Colon (tissue), 2 donors: ENCODE data around the gene UBE2E3.

Experiments used
- FAIRE-seq: peaks from 2 replicates; lab custom pipeline; 2012; peaks lifted over from hg19 to GRCh38; lab: Jason Lieb, UNC
- donor health status: control.
- donor health status: control.

UBE2E3 gene

DNA sequence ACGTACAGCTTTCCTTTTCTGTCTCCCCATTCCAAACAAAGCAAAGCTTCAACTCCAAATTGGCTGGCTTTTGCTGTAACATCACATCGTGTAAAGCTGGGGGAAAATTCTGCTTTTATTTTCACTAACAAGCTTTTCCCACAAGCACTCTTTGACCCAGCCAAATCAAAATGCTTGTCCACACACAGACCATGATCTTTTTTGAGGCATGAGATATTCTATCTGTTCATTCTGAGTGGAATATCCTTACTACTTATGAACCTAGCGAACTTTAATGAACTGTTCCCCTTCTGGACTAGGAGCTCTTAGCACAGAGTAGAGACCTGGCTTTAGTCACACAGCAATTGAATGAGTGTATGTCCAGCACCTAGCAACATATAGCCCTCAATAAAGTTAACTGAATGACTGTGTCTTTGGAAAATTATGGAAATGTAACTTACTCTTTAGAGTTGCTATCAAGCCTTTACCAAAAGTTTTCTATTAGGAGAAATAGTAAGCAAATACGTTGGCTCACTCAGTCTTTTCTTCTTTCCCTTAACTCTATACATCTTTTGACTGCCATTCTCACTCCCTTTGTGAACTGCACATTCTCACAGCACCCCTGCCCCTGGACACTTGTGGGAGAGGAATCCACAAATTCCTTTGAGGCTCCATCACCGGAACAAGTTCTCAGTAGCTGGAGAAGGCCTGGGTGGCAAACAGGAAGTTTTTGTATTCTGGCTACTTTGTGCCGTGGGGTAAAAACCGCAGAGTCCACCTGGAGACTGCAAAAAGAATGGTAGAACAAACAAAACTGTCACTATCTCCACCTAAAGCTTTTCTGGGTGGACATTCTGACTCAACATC is 1.3 kb upstream of the UBE2E3 start:
- no peak for FAIRE-seq

DNA sequence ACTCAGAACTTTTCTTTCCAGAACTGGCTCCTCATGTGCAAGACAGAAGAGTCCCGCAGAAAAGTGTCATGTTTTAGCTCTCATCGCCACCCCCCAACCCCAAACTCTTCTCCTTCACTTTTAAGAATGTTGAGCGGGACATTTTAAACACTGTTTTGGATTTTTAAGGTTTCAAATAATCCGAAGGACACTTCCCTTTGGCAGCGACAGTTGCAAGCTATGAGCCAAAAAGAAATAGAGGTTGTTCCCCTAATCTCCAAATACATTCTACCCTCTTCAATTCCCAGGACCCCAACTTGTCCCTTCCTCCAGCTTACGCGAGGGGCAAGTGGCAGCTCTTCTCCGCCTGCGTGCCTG is 678 bp upstream of the UBE2E3 start:
- no peak for FAIRE-seq

GRCh38 chr2:180980943-180981911 is 822 bp downstream of the UBE2E3 start:
- FAIRE-seq, result no peak

GRCh38 chr2:180983468-180984242 is 3.2 kb downstream of the UBE2E3 start:
- no peak for FAIRE-seq

DNA sequence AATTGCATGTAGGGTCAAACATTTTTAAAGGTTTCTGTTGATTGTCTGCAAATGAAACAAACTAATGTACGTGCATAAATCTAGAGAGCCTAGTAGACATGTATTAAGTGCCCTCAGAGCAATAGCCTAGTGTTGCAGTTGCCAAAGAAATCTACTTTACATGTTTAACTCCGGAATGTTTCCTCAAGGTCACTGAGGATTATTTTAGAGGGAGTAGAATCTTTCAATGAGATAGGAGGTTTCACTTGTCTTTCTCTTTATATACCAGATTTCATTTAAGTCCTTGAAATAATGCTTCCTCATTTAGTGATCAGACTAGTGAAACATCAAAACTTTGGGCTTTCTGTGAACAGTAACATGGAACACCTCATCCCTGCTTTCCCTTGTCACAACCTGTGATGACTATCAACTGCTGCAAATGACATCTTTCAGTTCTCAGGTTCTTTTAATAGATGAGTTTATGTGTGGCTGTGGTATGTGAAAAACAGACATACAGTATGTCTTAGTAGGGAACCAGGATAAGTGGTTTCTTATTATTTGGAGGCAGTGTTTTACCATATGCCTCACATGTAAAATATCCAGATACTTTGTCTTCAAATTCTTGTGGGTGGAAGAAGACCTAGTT is 5.5 kb downstream of the UBE2E3 start:
- FAIRE-seq, result no peak

DNA sequence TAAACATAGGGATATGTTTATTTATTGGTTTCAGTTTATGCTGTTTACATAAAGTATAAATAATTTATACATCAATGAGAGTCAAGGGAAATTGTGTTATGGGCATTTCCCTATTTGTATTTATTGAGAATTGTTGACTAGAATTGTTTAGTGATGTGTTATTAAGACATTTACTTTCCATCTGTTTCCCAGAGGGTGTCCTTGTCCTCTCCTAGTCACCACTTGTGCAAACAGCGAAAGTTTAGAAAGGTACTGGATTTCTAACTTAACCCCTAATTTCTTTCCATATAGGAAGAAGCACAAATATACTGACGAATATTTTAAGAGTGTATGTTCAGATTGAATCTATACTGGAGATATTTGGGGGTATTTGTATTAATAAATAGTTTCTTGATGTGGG is 6.7 kb downstream of the UBE2E3 start:
- FAIRE-seq, result no peak

- FAIRE-seq, result no peak
These were observed 9.9 kb downstream of the UBE2E3 start for GRCh38 chr2:180990337-180990736.

DNA sequence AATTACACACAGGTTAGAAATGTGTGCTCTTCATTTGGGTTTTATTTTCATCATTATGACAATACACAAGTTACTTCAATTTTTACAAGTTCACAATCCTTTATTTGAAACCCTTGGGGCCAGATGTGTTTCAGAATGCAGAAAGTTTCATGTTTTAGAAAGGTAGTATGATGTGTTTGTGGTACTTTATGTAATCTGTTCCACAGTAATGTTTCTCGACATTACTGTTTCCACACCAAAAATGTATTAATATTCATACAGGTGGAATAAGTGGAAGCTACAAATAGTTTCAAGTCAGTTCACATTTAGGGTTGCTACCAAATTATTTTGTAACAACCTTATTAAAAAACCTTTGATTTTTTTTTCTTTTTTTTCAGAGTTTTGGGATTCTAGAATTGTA is 10.4 kb downstream of the UBE2E3 start:
- no peak for FAIRE-seq

- FAIRE-seq, result no peak
These were observed 11.0 kb downstream of the UBE2E3 start for GRCh38 chr2:180991361-180991760.

DNA sequence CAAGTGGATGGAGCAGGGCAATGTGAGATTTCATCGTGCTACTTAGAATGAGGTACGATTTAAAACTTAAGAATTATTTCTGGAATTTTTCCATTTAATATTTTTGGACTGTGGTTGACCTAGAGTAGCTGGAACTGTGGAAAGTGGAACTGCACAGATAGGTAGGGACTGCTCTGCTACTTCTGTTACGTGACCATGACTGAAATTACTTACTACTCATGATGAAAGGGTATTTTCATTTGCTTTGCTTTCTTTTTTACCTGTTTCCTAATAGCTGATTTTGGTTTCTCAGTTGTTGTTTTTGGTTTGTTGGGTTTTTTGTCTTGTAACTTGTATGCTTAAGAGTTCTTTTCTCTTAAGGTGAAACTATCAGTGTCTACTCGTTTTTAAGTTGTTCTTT is 11.4 kb downstream of the UBE2E3 start:
- FAIRE-seq, result no peak

DNA sequence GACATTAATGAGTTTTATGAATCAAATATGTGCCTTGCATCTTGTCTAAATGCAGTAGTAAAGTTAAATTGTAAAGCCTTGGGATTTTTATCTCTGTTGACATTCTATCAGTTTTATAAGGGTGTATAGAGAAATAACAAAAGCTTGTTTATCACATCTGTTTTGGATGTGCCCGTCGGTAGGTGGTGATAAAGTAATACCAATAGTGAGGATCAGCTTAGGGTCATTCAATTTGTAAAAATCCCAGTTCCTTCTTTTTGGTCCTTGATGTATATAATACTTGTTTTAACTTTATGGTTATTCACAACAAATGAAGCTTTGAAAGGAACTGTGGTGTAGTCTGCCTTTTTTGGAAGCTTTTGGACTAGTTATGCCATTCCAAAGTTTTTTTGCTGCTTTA is 12.6 kb downstream of the UBE2E3 start:
- no peak for FAIRE-seq

GRCh38 chr2:180999274-180999964 is 19.0 kb downstream of the UBE2E3 start:
- FAIRE-seq, result no peak

DNA sequence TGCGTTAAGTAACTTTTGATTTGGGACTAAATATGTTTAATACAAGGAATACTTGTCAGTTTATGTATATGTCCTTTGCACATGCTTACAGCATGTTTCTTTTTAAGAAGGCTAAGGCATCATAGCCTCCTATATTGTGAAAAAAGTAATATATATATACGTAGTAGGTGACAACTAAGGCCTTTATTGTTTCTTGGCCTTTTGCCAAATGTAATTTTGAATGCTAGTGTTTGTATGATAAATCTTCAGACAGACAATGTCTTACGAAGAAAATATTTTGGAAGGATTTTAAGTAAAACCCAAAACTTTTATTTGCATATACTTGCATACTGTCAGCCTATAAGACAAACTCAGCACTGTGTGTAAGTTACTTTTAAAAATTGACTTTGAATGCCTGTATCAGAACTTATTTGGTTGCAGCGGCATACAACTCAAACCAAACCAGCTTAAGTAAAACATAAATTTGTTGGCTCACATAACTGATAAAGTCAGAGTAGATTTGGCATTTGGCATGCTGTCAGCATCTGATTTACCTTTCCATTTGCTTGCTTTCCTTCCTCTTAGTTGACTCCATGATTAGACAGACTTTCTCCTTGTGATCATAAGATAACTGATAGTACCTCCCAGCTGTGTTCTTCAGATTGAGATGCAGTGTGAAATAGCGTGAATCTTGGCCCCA is 24.4 kb downstream of the UBE2E3 start:
- no peak for FAIRE-seq

DNA sequence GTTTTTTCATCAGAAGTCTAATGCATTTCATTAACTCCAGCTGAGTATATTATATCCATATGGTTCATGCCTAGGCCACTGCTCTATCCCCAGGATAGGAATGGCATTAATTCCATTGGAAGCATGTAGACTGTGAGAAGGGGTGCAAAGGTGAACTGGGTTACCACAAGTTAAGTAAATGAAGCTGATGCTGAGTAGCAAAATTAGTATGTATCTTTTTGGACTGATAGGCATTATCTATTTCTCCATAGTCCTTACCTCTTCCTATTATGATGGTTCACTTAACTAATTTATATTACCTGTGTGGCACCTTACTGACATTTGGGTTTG is 24.9 kb downstream of the UBE2E3 start:
- no peak for FAIRE-seq

GRCh38 chr2:181005809-181006208 is 25.4 kb downstream of the UBE2E3 start:
- no peak for FAIRE-seq

DNA sequence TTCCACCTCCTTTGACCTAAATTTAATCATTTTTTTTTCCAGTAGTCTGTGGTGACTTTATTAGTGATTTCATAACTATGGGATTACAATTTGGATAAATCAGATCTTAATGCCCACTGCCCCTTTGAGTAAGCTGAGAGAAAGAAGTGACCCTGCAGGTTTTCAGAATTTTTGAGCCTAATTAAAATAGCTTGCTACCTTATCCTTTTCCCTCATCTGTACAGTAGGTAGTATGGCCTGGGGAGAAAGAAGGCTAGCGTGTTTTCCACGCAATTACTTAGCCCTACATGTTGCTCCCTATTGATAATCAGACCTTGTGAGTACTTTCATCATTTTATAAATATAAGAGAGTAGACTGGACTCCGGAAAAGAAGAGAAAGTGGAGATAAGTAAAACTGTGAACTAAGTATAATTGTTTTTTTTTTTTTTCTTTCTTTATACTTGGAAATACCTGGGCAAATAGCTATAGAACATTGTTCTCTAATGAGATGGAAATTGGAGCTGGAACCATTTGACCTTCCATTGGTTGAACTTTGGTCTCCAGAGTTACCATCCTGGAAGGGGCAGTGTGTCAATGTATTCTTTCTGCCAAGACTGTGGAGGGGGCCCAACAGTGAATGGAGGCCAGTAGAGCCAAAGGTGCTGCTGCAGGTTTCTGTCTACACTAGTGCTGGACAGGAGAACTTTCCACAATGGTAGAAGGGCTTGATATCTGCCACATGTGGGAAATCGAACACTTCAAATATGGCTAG is 26.9 kb downstream of the UBE2E3 start:
- no peak for FAIRE-seq

DNA sequence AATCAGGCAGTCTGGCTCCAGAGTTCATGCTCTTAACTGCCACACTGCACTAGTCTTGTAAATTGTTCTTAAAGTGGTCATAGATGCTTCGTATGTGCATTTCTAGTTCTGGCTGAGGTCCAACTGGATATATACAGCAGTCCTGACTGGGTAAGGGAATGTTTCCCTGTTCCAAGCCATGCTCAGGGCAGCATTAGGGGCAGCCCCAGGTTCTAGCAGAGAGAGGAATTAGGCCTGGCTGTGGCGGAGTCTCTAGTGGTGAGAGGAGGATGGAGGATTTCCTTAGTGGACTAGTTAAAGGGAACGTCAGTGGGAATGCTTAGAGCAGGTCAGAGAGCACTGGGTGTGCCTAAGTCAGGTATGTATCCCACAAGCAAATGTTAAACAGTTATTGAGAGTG is 28.0 kb downstream of the UBE2E3 start:
- no peak for FAIRE-seq

- FAIRE-seq, result no peak
These were observed 40.9 kb downstream of the UBE2E3 start for GRCh38 chr2:181021199-181021789.

DNA sequence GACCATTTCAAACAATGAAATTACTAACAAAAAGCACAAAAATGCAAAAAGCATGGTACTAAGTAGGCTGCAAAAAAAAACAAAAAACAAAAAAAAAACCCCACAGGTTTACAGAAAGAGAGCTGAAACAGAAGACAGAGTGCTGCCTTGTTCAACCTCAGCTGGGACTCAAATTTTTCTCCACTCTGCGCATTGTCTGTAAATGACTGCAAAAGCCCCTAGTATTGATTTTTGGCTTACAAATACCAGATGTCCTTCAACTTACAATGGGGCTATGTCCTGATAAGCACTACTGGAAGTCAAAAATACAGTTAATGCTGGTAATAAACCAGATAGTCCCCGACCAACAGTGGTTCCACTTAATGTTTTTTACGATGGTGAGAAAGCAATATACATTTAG is 42.2 kb downstream of the UBE2E3 start:
- FAIRE-seq, result no peak

DNA sequence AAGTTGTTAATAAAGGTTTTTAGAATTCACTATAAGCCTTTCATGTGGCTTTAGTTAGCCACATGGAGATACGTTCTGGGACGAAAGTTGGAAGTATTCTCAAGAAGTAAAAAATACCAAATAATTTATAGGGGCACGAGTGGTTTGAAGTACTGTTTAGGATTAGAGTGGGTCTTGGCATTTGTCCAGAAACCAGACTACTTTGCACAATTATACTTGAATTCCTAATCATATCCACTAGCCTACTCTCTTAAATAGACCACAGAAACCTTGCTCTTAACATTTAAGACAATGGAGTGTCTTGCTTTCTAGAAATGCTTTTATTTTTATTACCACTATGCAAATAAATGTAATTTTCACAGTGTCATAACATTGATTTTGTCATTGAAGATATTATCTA is 44.6 kb downstream of the UBE2E3 start:
- no peak for FAIRE-seq
